DMS 273 treated with DMSO at 0.1 percent for 48 hours (cell line): ENCODE results near the gene NTRK2.
"Not testable (repeated sequence)": the region's sequence is repeated elsewhere in the genome, so short reads cannot be mapped to it uniquely, and the experiment has no call there.

Experiments
- DNase-seq: peaks from one replicate; lab custom pipeline; 2025; lab: John Stamatoyannopoulos, UW

NTRK2 gene

GRCh38 chr9:84894859-84895258 is 225.3 kb downstream of the NTRK2 start:
- DNase-seq = no peak

- no peak for DNase-seq
Measured at GRCh38 chr9:84897362-84898094, 228.0 kb downstream of the NTRK2 start.

- no peak for DNase-seq
Measured at GRCh38 chr9:84898188-84898587, 228.7 kb downstream of the NTRK2 start.

GRCh38 chr9:84898618-84899017 is 229.1 kb downstream of the NTRK2 start:
- not testable (repeated sequence) for DNase-seq

GRCh38 chr9:84899326-84899725 is 229.8 kb downstream of the NTRK2 start:
- no peak for DNase-seq

- no peak for DNase-seq
Measured at GRCh38 chr9:84900421-84900820, 230.9 kb downstream of the NTRK2 start.

GRCh38 chr9:84903963-84904362 is 234.4 kb downstream of the NTRK2 start:
- no peak for DNase-seq

- DNase-seq = no peak
Measured at GRCh38 chr9:84916769-84917168, 247.2 kb downstream of the NTRK2 start.

GRCh38 chr9:84917366-84918070 is 248.0 kb downstream of the NTRK2 start:
- no peak for DNase-seq

- DNase-seq = no peak
Measured at GRCh38 chr9:84919440-84919839, 249.9 kb downstream of the NTRK2 start.

GRCh38 chr9:84921175-84921574 is 251.6 kb downstream of the NTRK2 start:
- DNase-seq = no peak

- no peak for DNase-seq
Measured at GRCh38 chr9:84922051-84922450, 252.5 kb downstream of the NTRK2 start.

- DNase-seq = no peak
Measured at GRCh38 chr9:84924266-84924665, 254.7 kb downstream of the NTRK2 start.

- DNase-seq = no peak
Measured at GRCh38 chr9:84925225-84925872, 255.8 kb downstream of the NTRK2 start.

- DNase-seq = no peak
Measured at GRCh38 chr9:84926793-84927192, 257.3 kb downstream of the NTRK2 start.

GRCh38 chr9:84928419-84928818 is 258.9 kb downstream of the NTRK2 start:
- DNase-seq = no peak

GRCh38 chr9:84929068-84929467 is 259.5 kb downstream of the NTRK2 start:
- DNase-seq = no peak

GRCh38 chr9:84932915-84933527 is 263.5 kb downstream of the NTRK2 start:
- DNase-seq = no peak

GRCh38 chr9:84935528-84936117 is 266.1 kb downstream of the NTRK2 start:
- no peak for DNase-seq

- DNase-seq = no peak
Measured at GRCh38 chr9:84937180-84937579, 267.7 kb downstream of the NTRK2 start.

- no peak for DNase-seq
Measured at GRCh38 chr9:84937581-84937980, 268.1 kb downstream of the NTRK2 start.

- no peak for DNase-seq
Measured at GRCh38 chr9:84939774-84940173, 270.2 kb downstream of the NTRK2 start.
